Esophagus squamous epithelium (tissue), 5 donors: ENCODE data around the gene MYO1B. TPM values are rescaled to one million over a fixed set of nuclear protein-coding genes. Genes with fewer than 3 reads are reported as not detected.

ENCODE experiments used
- DNase-seq: peaks from one replicate; lab custom pipeline; 2025; lab: John Stamatoyannopoulos, UW
- H3K27ac ChIP-seq, 4 donors: fragments of 200-600 bp; sonication (generic); one replicate each; pipeline ENCODE4 v1.5.1; 2016 to 2019; ENCODE audit warnings: mild to moderate bottlenecking in 1 of 4
- H3K27me3 ChIP-seq, 4 donors: fragments of 200-600 bp; sonication (generic); 1 replicate in 3 of 4; 2 replicates in 1 of 4; pipeline versions ENCODE4 v1.5.1 to v1.6.0; 2017 to 2021; ENCODE audit warnings: antibody characterized with exemption in 1 of 4
- H3K36me3 ChIP-seq, 3 donors: fragments of 200-600 bp; sonication (generic); one replicate each; pipeline ENCODE4 v1.5.1; 2016 to 2019
- H3K4me1 ChIP-seq, 3 donors: fragments of 200-600 bp; sonication (generic); one replicate each; pipeline ENCODE4 v1.5.1; 2017 to 2019
- H3K4me3 ChIP-seq, 4 donors: fragments of 200-600 bp; sonication (generic); 1 replicate in 3 of 4; 2 replicates in 1 of 4; pipeline ENCODE4 v1.5.1; 2016 to 2019; ENCODE audit warnings: mild to moderate bottlenecking in 2 of 4, moderate library complexity in 1 of 4
- H3K9me3 ChIP-seq, 3 donors: fragments of 200-600 bp; sonication (generic); one replicate each; pipeline ENCODE4 v1.5.1; 2016 to 2019
- CTCF ChIP-seq, 6 experiments: fragments of 450-650 bp in 4 of 6; fragments of 200-600 bp in 2 of 6; sonication (generic) in 2 of 6; IDR thresholded peaks; one replicate each; pipeline ENCODE4 v1.5.1; 2016 to 2019; ENCODE audit warnings: antibody characterized with exemption in 6 of 6, mild to moderate bottlenecking in 4 of 6, moderate library complexity in 4 of 6
- POLR2A ChIP-seq, 4 donors: fragments of 450-650 bp; IDR thresholded peaks; one replicate each; pipeline ENCODE4 v1.6.1; 2017; ENCODE audit warnings: antibody characterized with exemption in 4 of 4, mild to moderate bottlenecking in 4 of 4, moderate library complexity in 3 of 4
- WGBS, 2 donors: methylation state at CpG; one replicate each; pipeline ENCODE4 v1.1.5; 2018; 5-methylcytosine and 5-hydroxymethylcytosine counted together
- intact Hi-C: fragments of 100-400 bp; cut with DNase I; formaldehyde crosslinking; loops from one replicate; pipeline ENCODE4 v1.15.0; 2022
- total RNA-seq, 4 donors: library from RNA; depleted of rRNA; stranded (reverse); fragments of >200 nt; gene quantifications; one replicate each; pipeline ENCODE4 v1.1.0, GENCODE V29; 2016
- donor health status: DM: yes; HTN: yes; CAD: no.

The MYO1B gene
- total RNA-seq, 4 donors from 2014 or later, result 24.6 to 152 (median 37.5) TPM

GRCh38 chr2:191350826-191351225 lies 105.6 kb downstream of the MYO1B start:
- Histone ChIP-seq H3K27me3 (no peaks in the 10 kb centered on the region), H3K36me3 (no peaks in the 10 kb centered on the region), H3K4me3 (no peak overlapping the region), H3K4me1 (peaks cover 0 to 1% (median 0%) of the 10 kb centered on the region in 3 donors), H3K27ac (no peak overlapping the region), H3K9me3 (no peaks in the 10 kb centered on the region)
- 40 to 59% methylated on average over 2 of the region's 2 CpGs for WGBS, 2 donors
- intact Hi-C loops, result no loop called here
- no peak for TF ChIP-seq CTCF (IDR thresholded peaks at IDR 0.05)
- TF ChIP-seq POLR2A (IDR thresholded peaks at IDR 0.05), result no peak
- no peak for DNase-seq

DNA sequence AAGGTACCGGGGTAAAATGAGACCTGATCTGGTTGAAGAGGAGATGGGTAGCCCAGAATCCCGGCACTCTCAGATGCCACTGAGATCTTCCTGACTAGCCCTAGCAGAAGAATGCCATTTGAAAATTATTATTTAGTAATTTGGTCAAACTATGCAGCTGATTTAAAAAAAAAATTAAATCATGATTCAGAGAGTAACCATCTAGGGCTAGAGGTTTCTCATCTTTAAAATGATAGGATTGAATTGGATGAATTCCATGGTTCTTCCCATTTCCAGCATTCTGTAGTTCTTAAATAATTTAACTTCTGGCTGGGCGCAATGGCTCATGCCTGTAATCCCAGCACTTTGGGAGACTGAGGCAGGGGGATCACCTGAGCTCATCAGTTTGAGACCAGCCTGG lies 106.1 kb downstream of the MYO1B start:
- Histone ChIP-seq H3K36me3 (no peaks in the 10 kb centered on the region), H3K9me3 (no peaks in the 10 kb centered on the region), H3K27me3 (no peaks in the 10 kb centered on the region), H3K4me1 (no peaks in the 10 kb centered on the region), H3K4me3 (no peak overlapping the region), H3K27ac (no peak overlapping the region)
- WGBS, 2 donors, result 93 to 98% methylated on average over 3 of the region's 3 CpGs
- intact Hi-C loops, result no loop called here
- TF ChIP-seq CTCF (IDR thresholded peaks at IDR 0.05), result no peak
- no peak for TF ChIP-seq POLR2A (IDR thresholded peaks at IDR 0.05)
- no peak for DNase-seq

GRCh38 chr2:191351921-191352320 lies 106.7 kb downstream of the MYO1B start:
- H3K27ac ChIP-seq, result no peak overlapping the region
- no peak overlapping the region for H3K4me3 ChIP-seq
- H3K4me1 ChIP-seq, result no peaks in the 10 kb centered on the region
- no peaks in the 10 kb centered on the region for H3K36me3 ChIP-seq
- TF ChIP-seq CTCF (IDR thresholded peaks at IDR 0.05) (no peak), POLR2A (IDR thresholded peaks at IDR 0.05) (no peak)
- WGBS, 2 donors, result 73 to 81% methylated on average over 2 of the region's 2 CpGs
- H3K27me3 ChIP-seq, result no peaks in the 10 kb centered on the region
- no peak for DNase-seq
- intact Hi-C loops, result no loop called here
- H3K9me3 ChIP-seq, result no peaks in the 10 kb centered on the region

DNA sequence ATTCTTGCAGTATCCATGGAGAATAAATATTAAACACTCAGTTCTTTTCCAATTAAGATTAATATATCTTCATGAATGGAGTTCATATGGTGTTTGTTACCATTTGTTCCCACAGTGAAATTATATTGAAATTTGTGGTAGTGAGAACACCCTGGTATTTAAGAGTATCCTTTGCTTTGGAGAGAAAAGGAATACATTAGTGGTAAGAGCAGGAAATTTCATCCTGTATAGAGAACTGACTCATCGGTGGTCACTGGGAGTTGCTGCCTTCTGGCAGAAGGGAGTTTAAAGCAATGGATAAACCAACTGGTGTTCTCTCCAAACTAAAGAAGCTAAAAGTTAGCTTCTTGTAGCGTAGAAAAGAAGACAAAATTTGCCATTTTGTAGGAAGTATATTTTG lies 107.3 kb downstream of the MYO1B start:
- Histone ChIP-seq H3K36me3 (no peaks in the 10 kb centered on the region), H3K9me3 (no peaks in the 10 kb centered on the region), H3K27ac (no peak overlapping the region), H3K4me3 (no peak overlapping the region), H3K4me1 (no peaks in the 10 kb centered on the region), H3K27me3 (no peaks in the 10 kb centered on the region)
- intact Hi-C loops, result no loop called here
- no peak for TF ChIP-seq POLR2A (IDR thresholded peaks at IDR 0.05)
- DNase-seq, result no peak
- 75 to 78% methylated on average over 2 of the region's 2 CpGs for WGBS, 2 donors

GRCh38 chr2:191355170-191355758 lies 110.1 kb downstream of the MYO1B start:
- TF ChIP-seq POLR2A (IDR thresholded peaks at IDR 0.05), result no peak
- TF ChIP-seq CTCF (IDR thresholded peaks at IDR 0.05), result no peak
- Histone ChIP-seq H3K36me3 (no peaks in the 10 kb centered on the region), H3K4me3 (no peak overlapping the region), H3K27me3 (no peaks in the 10 kb centered on the region), H3K4me1 (no peaks in the 10 kb centered on the region), H3K9me3 (no peaks in the 10 kb centered on the region), H3K27ac (no peak overlapping the region)
- intact Hi-C loops, result no loop called here
- whole genome bisulfite sequencing, 2 donors, result 93 to 98% methylated on average over 4 to 8 of the region's 8 CpGs
- DNase-seq, result no peak

DNA sequence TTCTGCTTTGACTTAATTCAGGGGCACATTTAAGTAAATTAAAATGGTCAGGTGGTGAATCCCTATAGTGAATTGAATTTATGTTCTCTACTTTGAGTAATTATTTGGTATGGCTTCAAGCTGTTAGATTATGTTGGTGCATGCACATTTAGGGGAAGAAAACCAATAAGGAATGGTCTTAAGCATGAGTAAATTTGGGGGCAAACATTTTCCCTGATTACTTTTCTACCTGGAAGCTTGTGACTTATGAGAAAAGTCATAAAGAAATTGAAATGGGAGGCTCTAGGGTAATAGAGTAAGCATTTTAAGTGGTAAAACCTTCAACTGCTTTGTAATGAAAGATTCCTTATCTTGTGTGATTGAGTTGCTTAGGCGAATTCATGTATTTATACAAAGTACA lies 112.5 kb downstream of the MYO1B start:
- no peaks in the 10 kb centered on the region for H3K27me3 ChIP-seq
- no peak overlapping the region for H3K4me3 ChIP-seq
- no peak for DNase-seq
- TF ChIP-seq CTCF (IDR thresholded peaks at IDR 0.05), result no peak
- TF ChIP-seq POLR2A (IDR thresholded peaks at IDR 0.05), result no peak
- H3K4me1 ChIP-seq, result no peaks in the 10 kb centered on the region
- WGBS, 2 donors, result 88 to 95% methylated on average over 1 of the region's 1 CpG
- no peak overlapping the region for H3K27ac ChIP-seq
- no peaks in the 10 kb centered on the region for H3K36me3 ChIP-seq
- no peaks in the 10 kb centered on the region for H3K9me3 ChIP-seq
- intact Hi-C loops, result no loop called here
